ENCODE results near the gene PLPP3. TPM values are rescaled to one million over a fixed set of nuclear protein-coding genes. Genes with fewer than 3 reads are reported as not detected.

The PLPP3 gene
- total and polyA plus RNA-seq, 2 of the 8 experiments (the other 6 are each of a cell fraction or from before 2014, with no cell fraction given), result 33.2 to 42.0 TPM

DNA sequence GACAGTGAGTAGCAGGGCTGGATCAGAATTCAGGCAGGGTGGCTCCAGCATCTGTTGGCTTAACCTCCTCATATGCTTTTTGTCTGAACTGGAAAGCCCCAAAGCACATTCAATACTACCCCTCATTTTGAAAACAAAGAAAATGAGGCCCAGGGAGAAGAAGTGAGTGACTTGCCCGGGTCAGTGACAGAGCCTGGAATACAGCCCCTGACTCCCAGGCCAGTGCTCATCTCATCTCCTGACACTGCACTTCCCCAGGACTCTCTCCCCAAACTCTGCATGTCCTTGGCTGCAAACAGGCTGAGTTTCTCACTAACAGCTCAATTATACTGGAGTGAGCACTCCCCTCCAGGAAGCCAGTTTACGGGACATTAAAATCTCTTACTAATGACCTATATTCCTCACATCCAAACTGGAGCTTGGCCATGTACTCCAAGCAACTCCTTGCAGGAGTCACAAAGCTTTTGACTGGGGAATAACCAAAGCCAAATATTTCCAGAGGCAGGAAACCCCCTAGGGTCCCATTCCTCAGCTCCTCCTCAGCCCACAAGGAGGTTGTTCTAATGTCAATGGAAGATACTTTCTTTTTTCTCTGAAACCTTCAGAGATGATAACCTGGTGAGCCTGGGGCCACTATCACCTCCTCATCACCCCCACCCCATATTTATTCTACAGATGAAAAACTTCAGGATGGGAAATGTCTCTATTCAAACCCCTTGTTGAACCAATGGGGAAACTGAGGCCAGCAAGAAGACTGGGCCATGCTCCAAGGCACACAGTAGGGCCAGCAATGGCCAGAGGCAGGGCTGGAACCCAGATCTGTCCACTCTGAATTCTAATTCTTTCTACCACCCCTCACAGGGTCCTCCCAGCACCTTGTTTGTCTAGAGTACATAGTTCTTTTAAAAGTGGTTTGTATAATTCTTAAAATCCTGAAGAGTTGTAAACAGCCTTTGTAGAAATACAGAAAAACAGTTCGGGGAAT lies 127.0 kb downstream of the PLPP3 start:
- Histone ChIP-seq H3K4me1 (replicated peaks in 1 of 4; ENCODE audit: control insufficient read depth in 3 of 4, insufficient read depth in 4 of 4, low read length in 3 of 4) (peaks cover 11 to 31% (median 26%) of the 10 kb centered on the region in 4 experiments), H4K91ac (replicated peaks; ENCODE audit: insufficient read length, low read length) (peak overlapping the region; percentile 76), H3K56ac (replicated peaks; ENCODE audit: insufficient read length, low read depth, low read length) (no peak overlapping the region), H4K20me1 (replicated peaks in 1 of 2; ENCODE audit: control insufficient read depth in 1 of 2, insufficient read depth in 2 of 2, low read length in 2 of 2) (no peaks in the 10 kb centered on the region), H3K23ac (ENCODE audit: insufficient read length) (no peak overlapping the region), H3K4me2 (ENCODE audit: insufficient read depth in 1 of 2, low read depth in 2 of 2, low read length in 2 of 2) (peak overlapping the region in 1 of 2 experiments; percentile 60; a peak in 2 of 4 replicates), H4K8ac (ENCODE audit: extremely low read depth, insufficient read depth, low read length) (no peak overlapping the region), H2AFZ (ENCODE audit: low read length) (no peak overlapping the region), H3K4ac (replicated peaks; ENCODE audit: insufficient read length, low read depth, low read length) (no peak overlapping the region), H3K27me3 (replicated peaks in 1 of 4; ENCODE audit: control insufficient read depth in 3 of 4, extremely low read depth in 1 of 4, insufficient read depth in 3 of 4, low read length in 3 of 4) (peaks cover 0 to 2% (median 0%) of the 10 kb centered on the region in 4 experiments; a peak in 1 of 7 replicates), H2BK5ac (ENCODE audit: low read depth, low read length) (peak overlapping the region; percentile 26; the same call in 1 of the 2 replicates), H3K9me3 (ENCODE audit: insufficient read depth in 2 of 2, low read depth in 1 of 2, low read length in 1 of 2) (no peaks in the 10 kb centered on the region), H3K27ac (ENCODE audit: low read depth, low read length) (no peak overlapping the region), H2BK12ac (ENCODE audit: low read depth, low read length) (peak overlapping the region; percentile 97), H4K5ac (ENCODE audit: insufficient read length, low read depth, low read length) (peak overlapping the region; percentile 31), H3K23me2 (ENCODE audit: low read depth, low read length) (no peaks in the 10 kb centered on the region), H3K14ac (ENCODE audit: insufficient read length) (no peak overlapping the region), H2AK5ac (ENCODE audit: low read depth, low read length) (peak overlapping the region; percentile 92; the same call in 1 of the 2 replicates), H3K79me1 (ENCODE audit: low read depth, low read length) (no peaks in the 10 kb centered on the region), H2BK15ac (ENCODE audit: low read length) (no peak overlapping the region), H2BK120ac (replicated peaks; ENCODE audit: low read depth, low read length) (peak overlapping the region; percentile 80), H2BK20ac (ENCODE audit: low read length) (peak overlapping the region; percentile 86), H3K79me2 (ENCODE audit: control insufficient read depth in 1 of 2, insufficient read depth in 2 of 2, low read length in 2 of 2) (no peaks in the 10 kb centered on the region), H3K4me3 (ENCODE audit: extremely low read depth in 1 of 4, insufficient read depth in 2 of 4, low read depth in 3 of 4, low read length in 4 of 4) (no peak overlapping the region), H3K18ac (ENCODE audit: extremely low read depth, low read length) (peak overlapping the region; percentile 91), H3K36me3 (ENCODE audit: control insufficient read depth in 2 of 4, insufficient read depth in 4 of 4, low read length in 3 of 4) (no peaks in the 10 kb centered on the region), H3K9ac (replicated peaks in 1 of 4; ENCODE audit: extremely low read depth in 1 of 4, low read depth in 3 of 4, low read length in 3 of 4) (no peak overlapping the region)
- DNase-seq (ENCODE audit: low read depth in 1 of 2, low spot score in 2 of 2) (no peak), FAIRE-seq (no peak)
- ChIA-PET CTCF (ENCODE audit: partially characterized antibody) (interaction anchor here (0.6 to 1.4 kb wide), 6 partner anchors 18 to 1252 kb away, joined by 3 to 5 read pairs (median 3); no protein-coding TSS in a partner anchor), POLR2A (ENCODE audit: partially characterized antibody) (interaction anchor here (1.3 to 2.5 kb wide), 5 partner anchors 12 to 126 kb away, joined by 3 to 16 read pairs (median 4); no protein-coding TSS in a partner anchor)
- WGBS, 2 experiments (ENCODE audit: extremely low coverage in 1 of 2, insufficient coverage in 1 of 2, insufficient read length in 1 of 2, insufficient replicate concordance in 2 of 2, low coverage in 1 of 2, low lambda C conversion rate in 2 of 2, missing lambda C conversion rate in 1 of 2), result 68% methylated on average over 3 of the region's 3 CpGs; no CpG with 5 or more reads in 1 of the 2 experiments
- TF ChIP-seq ASH2L (IDR thresholded peaks at IDR 0.05; ENCODE audit: low read length) (peak; percentile 20), RAD21 (IDR thresholded peaks at IDR 0.05 in 1 of 2, conservative IDR thresholded peaks at IDR 0.05 in 1 of 2; ENCODE audit: low read depth in 2 of 2, low read length in 2 of 2) (no peak), KDM1A (IDR thresholded peaks at IDR 0.05; ENCODE audit: borderline replicate concordance, low read length) (0 out of 2 replicates have a peak, but pooled peaks have one; percentile 18)

Measured in H1 (cell line).